Spleen (tissue), 11 donors: ENCODE results near the gene CUBN. TPM values are rescaled to one million over a fixed set of nuclear protein-coding genes. Genes with fewer than 3 reads are reported as not detected.
A peak's percentile ranks its signal among the peaks of the same experiment; 100 is the strongest.

Experiments used
- DNase-seq: peaks from one replicate; pipeline ENCODE4 v3.0.0-alpha.2; 2020
- H3K27ac ChIP-seq, 8 donors: fragments of 200-600 bp; sonication (generic) in 7 of 8; 1 replicate in 4 of 8; 2 replicates in 4 of 8; pipeline versions ENCODE4 v1.5.0 to v1.8.0; 2016 to 2021; ENCODE audit warnings: inconsistent platforms in 4 of 8, mild to moderate bottlenecking in 4 of 8, moderate library complexity in 1 of 8
- H3K27me3 ChIP-seq, 7 donors: fragments of 200-600 bp; sonication (generic) in 6 of 7; replicated peaks in 1 of 7; 1 replicate in 4 of 7; 2 replicates in 3 of 7; pipeline versions ENCODE4 v1.5.0 to v1.8.0; 2016 to 2021; ENCODE audit warnings: inconsistent platforms in 3 of 7, mild to moderate bottlenecking in 1 of 7
- H3K36me3 ChIP-seq, 6 donors: fragments of 200-600 bp; sonication (generic) in 5 of 6; 1 replicate in 4 of 6; 2 replicates in 2 of 6; pipeline versions ENCODE4 v1.5.0 to v1.8.0; 2016 to 2021; ENCODE audit warnings: inconsistent platforms in 2 of 6
- H3K4me1 ChIP-seq, 6 donors: fragments of 200-600 bp; sonication (generic) in 5 of 6; 1 replicate in 3 of 6; 2 replicates in 3 of 6; pipeline versions ENCODE4 v1.5.0 to v1.8.0; 2016 to 2021; ENCODE audit warnings: inconsistent platforms in 3 of 6
- H3K4me3 ChIP-seq, 8 donors: fragments of 200-600 bp; sonication (generic) in 7 of 8; 1 replicate in 4 of 8; 2 replicates in 4 of 8; pipeline versions ENCODE4 v1.5.0 to v1.8.0; 2016 to 2021; ENCODE audit warnings: inconsistent platforms in 4 of 8, mild to moderate bottlenecking in 4 of 8, moderate library complexity in 2 of 8
- H3K9me3 ChIP-seq, 8 donors: fragments of 200-600 bp; sonication (generic) in 7 of 8; 1 replicate in 4 of 8; 2 replicates in 4 of 8; pipeline versions ENCODE4 v1.5.0 to v1.8.0; 2016 to 2021; ENCODE audit warnings: inconsistent platforms in 4 of 8
- CTCF ChIP-seq, 11 experiments: fragments of 200-600 bp in 7 of 11; fragments of 450-650 bp in 4 of 11; sonication (generic) in 4 of 11; IDR thresholded peaks in 8 of 11; conservative IDR thresholded peaks in 3 of 11; 1 replicate in 7 of 11; 2 replicates in 4 of 11; pipeline versions ENCODE4 v1.4.0 to v1.8.0; 2016 to 2021; ENCODE audit warnings: antibody characterized with exemption in 11 of 11, inconsistent platforms in 4 of 11, mild to moderate bottlenecking in 1 of 11
- POLR2A ChIP-seq, 3 donors: fragments of 450-650 bp; IDR thresholded peaks; one replicate each; pipeline ENCODE4 v1.5.1; 2017; ENCODE audit warnings: antibody characterized with exemption in 3 of 3, mild to moderate bottlenecking in 1 of 3
- POLR2AphosphoS5 ChIP-seq, 3 donors: sonication (generic); formaldehyde crosslinking; IDR thresholded peaks; one replicate each; pipeline ENCODE4 v1.5.1; 2017; ENCODE audit warnings: antibody characterized with exemption in 3 of 3
- WGBS, 5 donors: extraction: QIAGEN DNeasy Blood & Tissue Kit in 3 of 5; methylation state at CpG; one replicate each; pipeline versions ENCODE4 v1.1.5 to v1.1.7; 2013 to 2018; 5-methylcytosine and 5-hydroxymethylcytosine counted together
- intact Hi-C: fragments of 100-400 bp; cut with DNase I; formaldehyde crosslinking; loops from one replicate; pipeline ENCODE4 v1.15.0; 2023; ENCODE audit warnings: low total_unique reads
- polyA plus RNA-seq, 3 donors: library from polyadenylated mRNA; stranded (reverse); fragments of 200-250 nt; gene quantifications; one replicate each; pipeline ENCODE4 v1.2.1, GENCODE V29; 2013
- total RNA-seq, 7 donors: library from RNA; depleted of rRNA in 3 of 7; stranded (reverse); fragments of >200 nt in 3 of 7; fragmentation: NEBNext Ultra II Directional in 4 of 7; extraction: Animal tissue kit (Norgen Biotek cat#: 25700) in 4 of 7; gene quantifications; one replicate each; pipeline versions ENCODE4 v1.1.0 to v1.2.1, GENCODE V29; 2016 to 2021
- donor health status: healthy with polysubstance abuse.
- donor health status: DM: no; HTN: no; CAD: no; lungs with moderate emphysema.
- donor health status: DM: no; HTN: no; CAD: no.
- donor health status: Bipolar disorder and iron deficiency.
- donor health status: healthy.
- donor health status: DM: no; HTN: no; CAD: no.
- donor health status: DM: yes; HTN: yes; CAD: no.

CUBN gene
- total and polyA plus RNA-seq, 10 donors: 0.24 to 12.1 (median 5.4) TPM

GRCh38 chr10:16966991-16967865, 162.4 kb downstream of the CUBN start:
- no peak for TF ChIP-seq POLR2A (IDR thresholded peaks at IDR 0.05)
- TF ChIP-seq CTCF (IDR thresholded peaks at IDR 0.05 in 8 of 11, conservative IDR thresholded peaks at IDR 0.05 in 3 of 11): no peak
- TF ChIP-seq POLR2AphosphoS5 (IDR thresholded peaks at IDR 0.05): no peak
- H3K27me3 ChIP-seq: no peaks in the 10 kb centered on the region
- peaks cover 0 to 30% (median 25%) of the 10 kb centered on the region in 6 donors for H3K4me1 ChIP-seq
- H3K36me3 ChIP-seq: no peaks in the 10 kb centered on the region
- H3K27ac ChIP-seq: peak overlapping the region in 5 of 8 donors; percentile 36 to 72 (median 63)
- H3K4me3 ChIP-seq: no peak overlapping the region
- intact Hi-C loops: no loop called here
- DNase-seq: no peak
- 44 to 56% (median 46%) methylated on average over 11 of the region's 11 CpGs for WGBS, 5 donors
- no peaks in the 10 kb centered on the region for H3K9me3 ChIP-seq

- no peak for DNase-seq
- intact Hi-C loops: no loop called here
- H3K4me1 ChIP-seq: peaks cover 0 to 30% (median 25%) of the 10 kb centered on the region in 6 donors
- no peaks in the 10 kb centered on the region for H3K36me3 ChIP-seq
- H3K27me3 ChIP-seq: no peaks in the 10 kb centered on the region
- no peak overlapping the region for H3K27ac ChIP-seq
- no peaks in the 10 kb centered on the region for H3K9me3 ChIP-seq
- H3K4me3 ChIP-seq: no peak overlapping the region
- WGBS, 5 donors: 76 to 86% (median 83%) methylated on average over 8 of the region's 8 CpGs
- TF ChIP-seq CTCF (IDR thresholded peaks at IDR 0.05 in 8 of 11, conservative IDR thresholded peaks at IDR 0.05 in 3 of 11): no peak
- no peak for TF ChIP-seq POLR2AphosphoS5 (IDR thresholded peaks at IDR 0.05)
These were observed 163.7 kb downstream of the CUBN start for GRCh38 chr10:16965740-16966447.

- H3K27ac ChIP-seq: no peak overlapping the region
- peaks cover 0 to 30% (median 24%) of the 10 kb centered on the region in 6 donors for H3K4me1 ChIP-seq
- 81 to 95% (median 89%) methylated on average over 7 of the region's 7 CpGs for WGBS, 5 donors
- no peak overlapping the region for H3K4me3 ChIP-seq
- no peak for TF ChIP-seq POLR2AphosphoS5 (IDR thresholded peaks at IDR 0.05)
- TF ChIP-seq POLR2A (IDR thresholded peaks at IDR 0.05): no peak
- no peak for DNase-seq
- intact Hi-C loops: no loop called here
- no peaks in the 10 kb centered on the region for H3K27me3 ChIP-seq
- no peaks in the 10 kb centered on the region for H3K9me3 ChIP-seq
- H3K36me3 ChIP-seq: no peaks in the 10 kb centered on the region
These were observed 164.3 kb downstream of the CUBN start for GRCh38 chr10:16965344-16965616.

GRCh38 chr10:16964576-16965343, 164.9 kb downstream of the CUBN start:
- TF ChIP-seq POLR2AphosphoS5 (IDR thresholded peaks at IDR 0.05) (no peak), POLR2A (IDR thresholded peaks at IDR 0.05) (no peak), CTCF (IDR thresholded peaks at IDR 0.05 in 8 of 11, conservative IDR thresholded peaks at IDR 0.05 in 3 of 11) (no peak)
- no peak overlapping the region for H3K4me3 ChIP-seq
- intact Hi-C loops: no loop called here
- H3K27me3 ChIP-seq: no peaks in the 10 kb centered on the region
- no peaks in the 10 kb centered on the region for H3K9me3 ChIP-seq
- H3K36me3 ChIP-seq: no peaks in the 10 kb centered on the region
- H3K4me1 ChIP-seq: peaks cover 0 to 30% (median 24%) of the 10 kb centered on the region in 6 donors
- 84 to 90% (median 89%) methylated on average over 15 of the region's 15 CpGs for WGBS, 5 donors
- DNase-seq: no peak
- H3K27ac ChIP-seq: no peak overlapping the region
